GM19397 (cell line): ENCODE results near the gene FAT3.

ENCODE experiments used
- ATAC-seq: cut with Tn5 transposase; IDR thresholded peaks from one replicate; pipeline ENCODE4 v1.9.1; 2021; ENCODE audit warnings: mild to moderate bottlenecking, moderate library complexity; ENCODE audit not compliant: unreplicated experiment

FAT3 gene

DNA sequence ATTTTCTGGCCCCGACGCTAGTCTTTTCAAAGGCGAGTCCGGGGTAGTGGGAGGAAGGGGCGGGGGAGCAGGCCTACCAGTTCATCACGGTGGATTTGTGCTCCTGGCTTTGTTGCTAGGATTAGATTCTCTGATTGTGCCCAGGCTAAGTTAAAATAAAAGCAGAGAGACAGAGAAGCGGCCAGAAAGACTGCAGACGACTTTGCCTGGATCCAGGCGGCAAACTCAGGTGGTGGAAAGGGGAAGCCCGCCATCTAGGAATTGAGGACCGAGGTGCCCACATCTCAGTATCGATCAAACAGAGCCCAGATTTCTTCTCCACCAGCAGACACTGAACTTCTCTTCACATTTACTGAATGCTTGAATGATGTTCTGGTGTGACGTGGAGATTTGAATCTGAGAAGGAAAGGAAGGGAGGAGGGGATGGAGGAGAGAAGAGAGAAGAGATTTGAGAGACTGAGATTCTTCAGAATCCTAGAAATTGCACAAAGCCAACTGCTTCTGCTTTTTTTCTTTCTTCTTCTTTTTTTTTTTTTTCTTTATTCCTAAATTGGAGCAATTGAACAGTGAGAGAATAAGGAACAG lies 2.7 kb downstream of the FAT3 start:
- ATAC-seq, result no peak

DNA sequence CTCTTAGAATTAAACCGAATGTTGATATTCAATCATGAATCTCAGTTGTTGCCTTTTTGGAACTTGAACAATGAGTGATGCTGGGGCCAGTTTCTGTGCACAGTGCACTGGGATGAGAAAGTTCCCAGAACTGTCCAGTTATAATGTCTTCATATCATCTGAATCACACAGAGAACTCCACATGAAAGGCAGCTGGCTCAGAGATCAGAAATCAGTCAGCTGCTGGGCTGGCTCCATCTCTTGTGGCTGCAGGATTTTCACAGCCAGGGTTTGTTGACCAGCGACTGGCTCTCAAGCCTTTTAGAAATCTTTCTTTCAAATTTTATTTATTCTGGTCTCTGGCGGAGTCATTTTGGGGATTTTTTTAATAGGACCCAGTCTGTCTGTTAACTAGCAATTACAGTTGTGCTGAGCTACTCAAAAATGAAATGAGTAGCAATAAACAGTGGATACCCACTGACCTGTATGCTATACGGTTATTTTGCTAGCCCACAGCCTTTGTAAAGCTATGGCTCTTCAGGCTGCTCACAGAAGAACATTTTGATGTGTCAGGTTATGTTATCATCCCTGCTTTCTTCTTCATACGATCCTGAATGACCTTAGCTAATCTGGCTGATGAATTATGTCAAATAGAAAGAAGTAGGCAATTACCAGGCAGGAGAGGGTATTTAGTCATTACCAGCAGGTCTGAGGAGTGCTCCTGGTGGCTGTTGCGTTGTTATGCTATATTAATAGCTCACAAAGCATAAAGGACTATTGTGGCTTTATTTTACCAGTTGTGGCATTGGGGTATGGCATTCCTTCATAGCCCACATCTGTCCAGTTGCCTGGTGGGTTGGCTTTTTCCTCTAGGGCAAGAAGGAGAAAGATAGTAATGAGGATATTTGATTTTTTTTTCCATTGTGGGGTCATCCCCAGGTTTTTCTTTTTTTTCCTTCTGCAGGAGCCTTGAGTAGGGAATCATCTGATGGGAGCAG lies 3.6 kb downstream of the FAT3 start:
- ATAC-seq, result no peak

DNA sequence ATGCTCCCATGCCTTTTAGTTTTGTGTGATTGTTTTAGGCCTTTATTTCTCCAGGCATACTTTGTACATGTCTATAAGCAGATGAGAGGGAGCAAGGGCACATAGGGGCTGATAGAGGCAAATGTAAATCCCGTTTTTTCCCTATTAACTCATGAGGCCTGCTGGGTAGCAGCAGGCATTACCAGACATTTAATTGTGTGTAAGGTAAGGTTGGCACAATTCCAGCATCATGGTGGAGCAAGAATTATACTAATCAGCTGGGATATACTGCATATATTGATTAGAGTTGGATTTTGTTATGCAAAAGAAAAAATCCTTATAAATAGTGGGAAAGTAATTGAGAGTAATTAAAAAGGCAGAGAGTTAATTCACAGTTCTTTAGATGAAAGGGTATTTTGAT lies 12.2 kb downstream of the FAT3 start:
- no peak for ATAC-seq

DNA sequence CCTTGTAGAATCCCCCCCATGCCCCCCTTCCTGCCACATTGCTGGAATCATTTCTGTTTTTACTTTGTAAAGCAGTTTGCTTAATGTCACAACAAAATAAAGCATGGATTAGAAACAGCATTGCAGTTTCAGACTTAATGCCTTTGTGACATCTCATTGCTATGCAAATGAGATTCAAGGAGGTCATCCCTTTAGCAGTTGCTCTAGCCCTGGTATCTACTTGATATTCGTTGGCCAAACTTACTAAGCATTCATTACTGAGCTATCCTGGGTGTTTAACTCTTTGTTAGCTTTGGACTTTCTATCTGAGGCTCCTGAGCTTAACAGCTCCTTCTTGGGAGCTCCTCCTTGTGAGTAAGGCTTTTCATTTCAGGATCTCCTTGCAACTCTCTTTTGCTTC lies 16.3 kb downstream of the FAT3 start:
- ATAC-seq, result no peak

DNA sequence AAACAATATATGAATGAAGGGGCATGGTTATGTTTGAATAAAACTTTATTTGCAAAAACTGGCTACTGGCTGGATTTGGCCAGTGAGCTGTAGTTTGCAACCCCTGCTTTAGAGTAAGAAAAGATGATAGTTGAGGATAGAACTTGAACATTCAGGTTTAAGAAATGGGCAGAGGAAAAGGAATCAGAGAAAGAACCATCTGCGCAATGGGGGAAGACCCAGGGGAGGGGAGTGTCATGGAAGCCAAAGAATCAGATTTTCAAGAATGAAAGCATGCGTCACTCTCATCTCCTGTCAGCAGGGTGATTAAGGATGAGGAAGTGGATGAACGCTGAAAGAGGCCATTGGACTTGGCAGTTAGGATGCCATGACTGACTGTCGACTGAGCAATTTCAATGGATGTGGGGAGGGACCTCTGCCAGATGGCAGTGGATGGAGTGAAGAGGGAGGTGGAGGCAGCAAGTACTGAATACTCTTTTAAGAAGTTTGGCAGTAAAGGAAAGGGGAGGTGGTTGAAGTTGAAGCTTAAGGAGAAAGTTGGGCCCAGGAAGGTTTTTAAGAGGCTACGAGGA lies 21.2 kb downstream of the FAT3 start:
- no peak for ATAC-seq

DNA sequence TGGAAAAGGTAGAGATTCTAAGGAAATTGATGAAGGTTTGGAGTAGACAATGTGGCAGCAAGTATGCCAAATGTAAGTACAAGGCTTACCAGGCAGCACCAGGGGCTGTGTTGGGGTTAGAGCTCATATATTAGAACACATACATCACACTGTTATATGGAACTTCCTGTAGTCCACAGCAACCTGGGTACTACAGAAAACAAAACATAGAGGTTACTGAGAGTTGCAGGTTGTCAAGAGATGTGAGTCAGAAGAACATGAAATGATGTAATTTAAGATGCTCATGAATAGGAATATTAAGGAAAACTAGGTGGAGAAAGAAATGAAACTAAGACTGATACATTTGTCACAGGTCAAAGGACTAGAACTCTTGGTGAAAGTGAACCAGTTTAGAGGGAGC lies 22.0 kb downstream of the FAT3 start:
- no peak for ATAC-seq

DNA sequence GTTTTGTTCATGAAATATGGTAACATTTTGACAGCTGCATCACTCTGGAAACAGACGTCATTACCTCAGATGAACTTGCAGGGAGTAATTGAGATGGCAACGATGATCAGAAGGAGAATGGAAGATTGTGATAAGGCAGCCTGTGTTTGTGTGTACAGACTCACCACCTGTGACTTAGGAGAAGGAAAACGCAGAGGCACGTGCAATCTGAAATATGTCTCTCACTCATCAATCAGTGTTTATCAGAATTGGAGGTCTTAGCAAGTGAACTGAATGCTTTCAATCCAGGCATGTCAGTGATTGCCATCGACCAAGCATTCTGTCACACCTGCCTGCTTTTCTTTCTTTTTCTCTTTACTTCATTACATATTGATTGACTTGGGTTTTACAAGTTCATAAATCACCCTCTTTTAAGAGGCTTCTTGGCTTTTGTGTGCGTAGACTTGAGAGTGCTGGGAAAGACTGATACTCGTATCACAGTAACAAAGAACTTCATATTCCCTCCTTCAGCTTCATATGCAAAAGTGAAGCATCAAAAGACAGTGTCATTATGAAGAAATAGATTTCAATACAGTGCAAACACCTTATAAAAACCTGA lies 24.6 kb downstream of the FAT3 start:
- no peak for ATAC-seq

DNA sequence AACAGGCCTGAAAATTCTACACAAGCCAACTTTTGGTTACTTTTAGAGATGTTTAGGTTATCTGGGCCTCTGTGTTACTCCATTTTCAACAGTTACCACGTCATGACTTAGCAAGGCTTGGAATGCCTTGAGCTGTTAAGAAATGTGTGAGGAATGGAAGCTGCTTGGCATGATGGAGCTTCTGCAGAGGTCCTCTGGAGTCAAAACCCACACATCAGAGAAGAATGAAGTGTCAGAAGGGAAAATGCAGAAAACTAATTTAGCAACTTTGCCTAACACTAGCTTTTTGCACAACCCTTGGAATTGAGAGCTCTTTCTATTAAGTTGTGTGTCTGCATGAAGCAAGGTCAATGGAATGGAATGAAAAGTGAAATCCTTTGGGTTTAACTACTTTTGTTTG lies 27.4 kb downstream of the FAT3 start:
- ATAC-seq, result no peak

DNA sequence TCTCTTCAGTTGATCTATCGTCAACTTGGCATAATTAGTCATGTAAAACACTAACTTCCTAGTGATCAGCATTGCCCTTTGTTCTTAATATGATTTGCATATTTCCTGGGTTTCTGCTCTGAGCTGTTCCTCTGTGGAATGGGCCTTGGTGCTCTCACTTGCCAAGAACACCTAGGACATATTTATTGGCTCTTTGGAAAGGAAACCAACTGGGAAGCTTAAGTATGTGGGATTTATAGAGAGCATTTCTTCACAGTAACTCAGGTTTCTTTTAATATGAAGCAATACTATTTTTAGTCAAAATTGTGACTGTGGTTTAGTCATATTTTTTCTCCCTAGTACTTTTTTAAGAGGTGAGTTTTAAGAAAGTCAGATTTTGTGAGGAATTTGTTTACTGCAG lies 28.8 kb downstream of the FAT3 start:
- ATAC-seq, result no peak

DNA sequence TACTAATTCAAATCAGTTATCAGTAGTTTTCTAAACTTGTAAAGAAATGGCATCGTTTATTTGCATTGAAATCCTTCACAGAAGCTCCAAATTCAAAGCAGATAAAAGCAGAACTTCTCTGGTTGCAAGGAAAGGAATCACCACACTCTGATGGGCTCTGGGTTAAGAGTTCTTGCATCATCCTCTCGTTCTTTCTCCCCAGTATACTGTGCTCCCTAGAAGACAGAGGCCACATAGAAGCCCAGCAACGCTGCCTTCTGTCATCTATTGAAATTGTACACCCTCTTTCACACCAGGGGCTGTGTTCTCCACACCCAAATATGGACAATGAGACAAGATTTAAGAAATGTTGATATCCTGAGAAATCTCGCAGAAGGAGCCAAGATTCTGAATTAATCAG lies 29.3 kb downstream of the FAT3 start:
- no peak for ATAC-seq

DNA sequence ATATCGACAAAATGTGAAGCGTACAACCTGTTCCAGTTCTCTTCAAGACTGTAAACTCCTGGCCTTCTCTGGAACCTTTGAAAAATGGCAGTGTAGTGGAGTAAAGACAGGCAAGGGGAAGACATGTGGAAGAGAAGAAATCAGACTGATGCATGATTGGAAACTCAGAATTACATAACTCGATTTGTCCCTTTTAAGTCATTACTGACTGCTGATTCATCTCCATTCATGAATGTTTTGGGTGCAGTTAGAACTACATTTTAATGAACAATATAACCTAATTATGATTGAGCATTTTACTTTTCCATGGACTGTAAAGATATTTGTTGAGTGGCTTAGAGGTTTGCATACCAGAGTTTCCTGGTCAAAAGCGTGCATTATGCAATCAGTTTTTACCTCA lies 32.9 kb downstream of the FAT3 start:
- no peak for ATAC-seq

DNA sequence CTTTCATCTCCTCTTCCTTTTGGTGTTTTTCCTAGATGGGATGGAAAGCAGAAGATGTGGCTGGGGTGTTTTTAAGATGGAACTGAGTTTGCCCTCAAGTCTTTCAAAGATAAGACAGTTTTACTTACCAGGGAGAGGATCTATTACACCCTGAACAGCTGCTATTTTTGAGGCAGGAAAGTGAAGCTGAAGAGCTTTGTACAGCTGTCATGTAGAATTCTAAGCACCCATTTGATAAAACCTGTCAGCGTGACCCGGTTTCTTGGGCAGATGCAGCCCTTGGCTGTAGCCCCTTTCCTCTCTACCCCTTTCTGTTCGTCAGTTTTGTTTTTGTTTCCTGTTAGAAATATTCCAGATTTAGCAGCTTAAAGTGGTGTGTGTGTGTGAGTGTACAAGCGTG lies 35.2 kb downstream of the FAT3 start:
- no peak for ATAC-seq

DNA sequence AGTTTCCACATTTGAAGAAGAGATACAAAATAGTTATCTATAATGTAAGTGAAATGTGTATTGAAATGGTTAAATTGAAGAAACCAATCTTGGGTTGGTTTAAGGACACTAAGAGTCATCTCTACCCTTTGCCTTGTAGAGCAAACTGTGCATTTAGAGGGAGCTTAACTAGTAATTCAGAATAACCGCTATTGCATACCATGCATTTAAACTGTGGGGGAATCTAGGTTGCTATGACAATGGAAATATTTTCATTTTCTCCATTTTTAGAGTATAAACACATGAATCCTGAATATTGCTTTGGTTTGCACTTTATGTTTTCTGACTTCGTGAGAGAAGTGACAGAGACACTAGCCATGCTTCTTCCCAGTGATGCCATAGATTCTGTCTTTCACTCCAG lies 39.7 kb downstream of the FAT3 start:
- no peak for ATAC-seq

DNA sequence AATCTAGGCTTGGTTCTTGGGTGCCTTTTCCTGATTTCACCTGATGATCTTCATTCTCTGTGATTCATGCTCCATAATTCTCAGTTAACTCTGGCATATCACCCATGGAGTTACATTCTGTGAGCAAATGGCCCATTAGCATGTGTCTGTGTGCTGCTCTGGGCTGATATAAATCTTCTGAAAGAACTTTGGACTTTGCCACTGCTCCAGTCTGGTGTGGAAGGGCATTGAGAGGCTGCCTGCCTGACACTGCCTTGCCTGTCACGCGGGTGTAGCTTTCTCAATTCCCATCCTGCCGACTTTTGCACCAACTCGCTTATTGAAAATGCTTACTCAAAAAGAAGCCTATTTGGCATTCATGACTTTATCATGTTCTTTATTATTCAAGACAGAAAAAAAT lies 42.2 kb downstream of the FAT3 start:
- ATAC-seq, result no peak

DNA sequence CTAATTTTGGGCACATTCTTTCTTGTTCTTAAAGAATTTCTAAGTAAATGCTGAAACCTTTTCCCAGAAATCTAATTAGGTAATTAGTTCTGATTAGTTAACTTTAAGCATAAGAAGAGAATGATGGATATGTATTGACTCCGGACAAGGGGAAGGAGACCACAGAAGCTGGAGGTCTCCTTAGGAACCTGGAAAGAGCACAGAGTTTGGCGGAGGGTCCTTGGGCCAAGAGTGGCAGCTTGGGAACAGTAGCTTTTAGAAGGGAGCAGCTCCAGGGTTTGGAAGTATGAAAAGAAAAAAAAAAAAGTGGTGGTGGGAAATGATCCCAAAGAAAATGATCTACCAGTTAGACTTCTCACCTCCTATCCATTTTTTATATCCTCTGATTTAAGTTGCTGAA lies 42.7 kb downstream of the FAT3 start:
- ATAC-seq, result no peak

DNA sequence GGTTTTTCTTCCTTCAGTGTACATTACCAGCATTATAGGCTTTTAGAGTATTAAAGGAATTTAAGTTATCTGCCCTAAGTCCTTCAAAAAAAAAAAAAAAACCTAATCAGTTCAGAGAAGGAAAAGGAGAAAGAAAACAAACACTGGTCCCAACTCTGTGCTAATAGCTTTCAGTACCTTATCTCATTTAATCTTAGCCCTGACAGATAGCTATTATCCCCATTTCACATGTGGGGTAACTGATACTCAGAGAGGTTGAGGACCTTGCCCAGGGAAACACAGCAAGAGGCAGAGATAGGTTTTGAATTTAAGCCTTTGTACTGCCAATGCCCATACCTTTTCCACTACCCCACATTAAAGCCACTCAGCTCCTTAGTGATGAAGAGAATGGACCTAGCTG lies 43.4 kb downstream of the FAT3 start:
- no peak for ATAC-seq

DNA sequence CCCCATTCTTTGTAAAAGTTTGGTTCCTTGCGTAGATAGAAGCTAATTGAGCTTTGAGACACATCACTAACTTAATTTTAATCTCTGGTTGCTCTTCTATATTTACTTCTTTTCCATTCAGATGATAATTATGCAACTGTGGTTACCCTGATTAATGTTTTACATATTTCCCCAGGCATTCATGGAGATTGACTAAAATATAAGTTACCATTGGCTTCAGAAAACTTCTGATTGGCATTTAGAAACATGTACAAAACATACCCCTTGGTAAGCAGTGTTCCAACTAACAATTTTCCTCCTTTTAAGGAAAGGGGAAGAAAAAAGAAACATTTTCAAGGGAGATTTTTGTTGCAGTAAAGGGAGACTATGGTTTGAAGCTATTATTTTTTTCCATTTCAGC lies 43.9 kb downstream of the FAT3 start:
- no peak for ATAC-seq

DNA sequence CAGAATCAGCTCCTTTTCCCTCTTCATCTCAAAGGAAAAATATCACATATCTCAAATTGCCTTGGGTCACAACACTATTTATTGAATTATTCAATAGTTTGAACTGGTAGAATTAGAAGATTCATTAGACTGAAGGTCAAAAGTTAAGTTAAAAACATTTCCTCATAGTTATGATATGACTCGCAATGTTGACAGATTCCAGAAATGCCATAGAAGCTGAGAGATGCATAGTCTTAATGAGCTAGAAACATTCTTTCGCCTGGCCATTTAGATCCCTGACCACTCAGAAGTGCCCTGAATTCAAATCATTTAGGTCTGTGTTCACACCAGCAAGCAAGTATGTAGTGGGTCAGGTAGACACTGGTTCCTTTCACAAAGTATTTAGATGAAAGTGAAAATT lies 44.4 kb downstream of the FAT3 start:
- no peak for ATAC-seq

DNA sequence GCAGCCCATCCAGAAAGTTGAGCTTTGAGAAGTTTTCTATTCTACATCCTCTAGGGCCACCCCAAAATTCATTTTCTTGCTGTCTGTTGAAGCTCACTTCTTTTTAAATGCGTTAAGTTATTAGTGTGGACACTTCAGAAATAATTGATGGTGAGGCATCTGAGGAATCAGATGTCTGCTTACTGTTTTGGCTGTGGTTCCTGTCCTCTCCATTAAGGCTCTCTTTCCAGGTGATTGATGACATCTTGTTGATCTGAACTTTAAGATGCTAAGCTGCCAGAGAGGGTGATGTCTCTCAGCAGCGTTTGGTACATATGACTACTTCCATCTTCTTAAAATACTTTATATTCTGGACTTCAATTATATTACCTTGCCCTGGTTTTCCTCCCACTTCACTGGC lies 45.2 kb downstream of the FAT3 start:
- ATAC-seq, result no peak

DNA sequence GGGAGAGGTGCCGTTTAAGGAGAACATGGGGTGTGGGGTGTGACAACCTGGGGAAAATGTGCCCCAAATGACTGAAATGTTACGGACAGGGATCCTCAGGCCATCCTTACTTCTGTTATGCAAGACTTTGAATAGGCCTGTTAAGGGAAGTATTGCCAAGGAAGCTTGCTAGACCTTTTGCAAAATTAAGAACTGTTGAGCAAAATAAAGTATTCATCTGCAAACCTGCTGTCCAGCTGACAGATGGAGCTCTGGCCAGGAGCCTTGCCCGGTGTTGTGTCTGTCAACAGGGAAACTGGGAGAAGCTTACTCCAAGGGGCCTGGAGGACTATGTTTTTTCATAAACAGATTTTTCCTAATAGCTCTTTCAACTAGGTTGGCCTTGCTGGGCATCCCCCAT lies 48.0 kb downstream of the FAT3 start:
- ATAC-seq, result no peak
